Measurements from ENCODE around the gene PPDPF.

Gene PPDPF

DNA sequence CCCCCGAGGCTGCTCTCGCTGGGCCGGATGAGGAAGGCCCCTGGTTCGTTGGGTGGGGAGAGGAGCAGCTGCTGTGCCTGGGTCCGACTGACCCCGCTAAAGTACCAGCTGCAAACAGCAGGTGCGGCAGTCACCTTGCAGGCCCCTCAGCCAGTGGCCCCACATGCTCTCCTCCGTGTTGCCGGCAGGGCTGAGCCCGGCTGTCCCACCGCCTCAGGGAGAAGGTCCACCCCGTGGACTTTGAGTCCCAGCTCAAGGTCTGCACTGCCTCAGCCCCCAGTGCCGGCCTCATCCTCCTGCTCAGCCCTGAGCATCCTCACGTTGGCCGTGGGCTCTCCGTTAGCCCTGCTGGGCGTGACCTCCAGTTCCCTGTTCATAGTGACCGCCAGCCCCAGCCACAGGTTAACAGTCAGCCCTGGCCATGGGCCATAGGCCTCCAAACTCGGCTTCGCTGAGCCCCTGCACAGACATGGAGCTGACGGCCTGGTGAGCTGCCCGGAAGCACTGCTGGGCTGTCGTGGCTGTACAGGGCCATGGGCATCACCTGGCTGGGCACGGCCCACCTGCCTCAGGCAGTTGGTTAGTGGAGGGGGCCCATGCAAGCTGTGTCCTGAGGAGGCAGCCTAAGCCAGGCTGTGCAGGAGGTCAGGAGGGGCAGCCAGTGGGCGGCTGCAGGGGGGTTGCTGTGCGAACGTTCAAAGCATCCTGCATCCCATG is 23.8 kb downstream of the PPDPF start:
- H3K4me1 ChIP-seq (ENCODE audit: control insufficient read depth in 1 of 2, insufficient read depth in 2 of 2, low read length in 2 of 2): peaks cover 0 to 18% of the 10 kb centered on the region in 2 donors
- H3K4me3 ChIP-seq (ENCODE audit: low read depth in 1 of 2, low read length in 2 of 2): no peak overlapping the region
- H3K36me3 ChIP-seq (ENCODE audit: control insufficient read depth in 1 of 2, insufficient read depth in 2 of 2, low read length in 2 of 2): no peaks in the 10 kb centered on the region
- H3K27ac ChIP-seq (ENCODE audit: low read depth, low read length): no peak overlapping the region
- H3K9me3 ChIP-seq (ENCODE audit: control insufficient read depth in 1 of 2, low read length in 2 of 2): no peaks in the 10 kb centered on the region
- no peak overlapping the region for H3K9ac ChIP-seq (ENCODE audit: low read depth in 1 of 2, low read length in 2 of 2)
- peaks cover 33 to 40% of the 10 kb centered on the region in 2 donors for H3K27me3 ChIP-seq (ENCODE audit: control insufficient read depth in 1 of 2, insufficient read depth in 2 of 2, low read length in 2 of 2)

DNA sequence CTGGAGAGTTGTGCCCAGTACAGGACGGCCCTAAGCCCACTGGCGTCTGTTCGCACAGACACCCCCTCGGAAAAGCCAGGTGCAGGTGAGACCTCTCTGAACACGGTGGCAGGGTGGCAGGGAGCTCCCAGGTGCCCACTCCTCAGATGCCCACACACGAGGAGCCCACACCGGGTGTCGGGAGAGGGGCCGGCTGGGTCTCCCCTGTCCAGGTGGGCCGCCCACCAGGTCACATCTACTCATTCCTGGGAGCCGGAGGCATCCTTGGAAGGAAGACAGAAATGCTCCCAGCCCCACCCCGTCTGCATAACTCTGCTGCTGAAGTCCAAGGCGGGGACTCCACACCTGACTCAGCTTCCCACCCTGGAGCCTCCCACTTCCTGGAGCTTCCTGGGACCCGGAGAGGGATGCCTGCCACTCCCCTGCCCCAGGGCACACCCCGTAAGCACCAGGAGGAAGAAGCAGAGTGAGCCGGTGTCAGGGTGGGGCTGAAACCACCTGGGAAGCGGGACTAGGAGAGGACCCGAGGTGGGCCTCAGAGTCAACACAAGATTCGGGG is 24.5 kb downstream of the PPDPF start:
- Histone ChIP-seq H3K9ac (ENCODE audit: low read depth in 1 of 2, low read length in 2 of 2) (no peak overlapping the region), H3K4me3 (ENCODE audit: low read depth in 1 of 2, low read length in 2 of 2) (no peak overlapping the region), H3K27ac (ENCODE audit: low read depth, low read length) (no peak overlapping the region), H3K27me3 (ENCODE audit: control insufficient read depth in 1 of 2, insufficient read depth in 2 of 2, low read length in 2 of 2) (peaks cover 39 to 43% of the 10 kb centered on the region in 2 donors), H3K9me3 (ENCODE audit: control insufficient read depth in 1 of 2, low read length in 2 of 2) (no peaks in the 10 kb centered on the region), H3K4me1 (ENCODE audit: control insufficient read depth in 1 of 2, insufficient read depth in 2 of 2, low read length in 2 of 2) (peaks cover 0 to 18% of the 10 kb centered on the region in 2 donors), H3K36me3 (ENCODE audit: control insufficient read depth in 1 of 2, insufficient read depth in 2 of 2, low read length in 2 of 2) (no peaks in the 10 kb centered on the region)

DNA sequence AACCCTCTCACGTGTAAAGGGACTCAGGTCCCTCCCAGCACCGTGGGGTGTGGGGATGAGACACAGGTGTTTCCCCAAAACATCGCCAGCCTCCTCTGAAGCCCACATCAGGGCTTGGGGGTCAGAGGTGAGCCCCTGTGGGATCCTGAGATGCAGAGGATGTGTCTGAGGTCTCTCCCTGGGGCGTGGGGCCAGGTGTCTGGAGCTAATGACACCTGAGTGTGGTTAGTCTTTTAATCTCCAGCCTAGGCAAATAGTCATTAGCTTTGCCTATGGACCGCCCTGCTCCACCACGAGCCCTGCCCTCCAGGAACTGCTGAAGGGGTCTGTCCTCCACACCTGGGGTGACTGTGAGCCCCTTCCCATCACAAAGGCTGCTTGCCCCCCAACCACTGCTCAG is 25.2 kb downstream of the PPDPF start:
- no peaks in the 10 kb centered on the region for H3K9me3 ChIP-seq (ENCODE audit: control insufficient read depth in 1 of 2, low read length in 2 of 2)
- no peak overlapping the region for H3K9ac ChIP-seq (ENCODE audit: low read depth in 1 of 2, low read length in 2 of 2)
- H3K27me3 ChIP-seq (ENCODE audit: control insufficient read depth in 1 of 2, insufficient read depth in 2 of 2, low read length in 2 of 2): peaks cover 40 to 43% of the 10 kb centered on the region in 2 donors
- peaks cover 0 to 18% of the 10 kb centered on the region in 2 donors for H3K4me1 ChIP-seq (ENCODE audit: control insufficient read depth in 1 of 2, insufficient read depth in 2 of 2, low read length in 2 of 2)
- no peak overlapping the region for H3K4me3 ChIP-seq (ENCODE audit: low read depth in 1 of 2, low read length in 2 of 2)
- H3K36me3 ChIP-seq (ENCODE audit: control insufficient read depth in 1 of 2, insufficient read depth in 2 of 2, low read length in 2 of 2): no peaks in the 10 kb centered on the region
- H3K27ac ChIP-seq (ENCODE audit: low read depth, low read length): no peak overlapping the region

DNA sequence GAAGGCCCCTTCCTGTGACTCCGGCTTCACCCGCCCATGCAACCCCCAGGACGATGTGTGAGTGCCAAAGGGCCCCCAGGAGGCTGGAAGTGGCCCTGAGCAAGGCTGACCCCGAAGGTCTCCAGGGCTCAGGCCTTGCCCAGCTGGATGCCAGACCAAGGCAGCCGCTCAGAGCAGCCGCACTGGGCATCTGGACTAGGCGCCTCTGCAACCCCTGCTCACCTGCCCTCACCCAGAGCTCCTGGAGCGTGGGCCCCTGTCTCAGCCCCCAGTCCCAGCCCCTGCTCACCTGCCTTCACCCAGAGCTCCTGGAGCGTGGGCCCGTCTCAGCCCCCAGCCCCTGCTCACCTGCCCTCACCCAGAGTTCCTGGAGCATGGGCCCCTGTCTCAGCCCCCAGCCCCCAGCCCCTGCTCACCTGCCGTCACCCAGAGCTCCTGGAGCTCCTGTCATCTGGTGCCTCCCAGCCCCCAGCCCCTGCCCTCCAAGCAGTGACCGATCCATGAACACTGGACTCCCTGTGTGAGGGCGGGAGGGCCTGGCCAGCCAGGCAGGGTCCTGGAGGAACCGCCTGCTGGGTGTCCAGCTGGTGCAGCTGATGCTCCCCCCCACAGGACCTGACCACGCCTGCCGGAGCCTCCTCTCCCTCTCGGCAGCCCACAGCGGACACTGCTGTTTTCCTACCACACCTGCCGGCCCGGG is 25.8 kb downstream of the PPDPF start:
- no peaks in the 10 kb centered on the region for H3K36me3 ChIP-seq (ENCODE audit: control insufficient read depth in 1 of 2, insufficient read depth in 2 of 2, low read length in 2 of 2)
- no peak overlapping the region for H3K27ac ChIP-seq (ENCODE audit: low read depth, low read length)
- no peak overlapping the region for H3K9ac ChIP-seq (ENCODE audit: low read depth in 1 of 2, low read length in 2 of 2)
- H3K4me1 ChIP-seq (ENCODE audit: control insufficient read depth in 1 of 2, insufficient read depth in 2 of 2, low read length in 2 of 2): peaks cover 0 to 18% of the 10 kb centered on the region in 2 donors
- H3K9me3 ChIP-seq (ENCODE audit: control insufficient read depth in 1 of 2, low read length in 2 of 2): no peaks in the 10 kb centered on the region
- peaks cover 40 to 43% of the 10 kb centered on the region in 2 donors for H3K27me3 ChIP-seq (ENCODE audit: control insufficient read depth in 1 of 2, insufficient read depth in 2 of 2, low read length in 2 of 2)
- H3K4me3 ChIP-seq (ENCODE audit: low read depth in 1 of 2, low read length in 2 of 2): no peak overlapping the region

DNA sequence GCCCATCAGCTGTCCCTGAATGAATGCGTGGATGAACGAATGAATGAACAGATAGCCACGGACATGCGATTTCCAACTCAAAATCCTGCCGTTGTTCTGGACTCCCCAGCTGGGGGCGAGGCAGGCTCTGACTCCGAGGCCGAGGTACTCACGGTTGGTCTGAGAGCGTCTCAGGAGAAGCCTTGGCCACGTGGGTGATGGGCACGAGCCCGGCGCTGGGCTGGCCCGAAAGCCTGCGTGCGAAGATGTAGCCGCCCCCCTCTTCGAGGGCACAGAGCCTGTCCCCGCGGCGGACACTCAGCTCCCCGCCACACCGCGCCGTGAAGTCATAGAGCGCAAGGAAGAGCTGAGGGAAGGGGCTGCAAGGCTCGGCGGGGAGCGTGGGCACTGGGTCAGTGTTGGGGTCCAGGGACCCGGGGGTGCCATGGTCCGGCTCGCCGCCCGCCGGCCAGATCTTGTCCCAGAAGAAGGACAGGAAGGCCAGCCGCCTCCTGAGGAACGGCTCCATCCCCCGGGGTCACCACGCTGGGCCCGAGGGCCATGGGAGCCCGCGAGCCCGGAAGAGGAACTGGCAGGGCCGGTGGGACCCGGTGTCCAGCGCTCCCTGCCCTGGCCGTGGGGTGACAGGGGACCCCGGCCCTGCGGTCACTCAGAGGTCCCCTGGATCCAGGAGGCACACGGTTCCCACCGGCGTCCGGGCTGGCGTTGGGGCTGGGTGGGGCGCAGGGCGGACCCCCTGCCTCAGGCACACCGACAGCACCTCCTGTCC is 26.6 kb downstream of the PPDPF start:
- Histone ChIP-seq H3K4me1 (ENCODE audit: control insufficient read depth in 1 of 2, insufficient read depth in 2 of 2, low read length in 2 of 2) (peaks cover 0 to 18% of the 10 kb centered on the region in 2 donors), H3K9me3 (ENCODE audit: control insufficient read depth in 1 of 2, low read length in 2 of 2) (no peaks in the 10 kb centered on the region), H3K27me3 (ENCODE audit: control insufficient read depth in 1 of 2, insufficient read depth in 2 of 2, low read length in 2 of 2) (peaks cover 40 to 43% of the 10 kb centered on the region in 2 donors), H3K9ac (ENCODE audit: low read depth in 1 of 2, low read length in 2 of 2) (no peak overlapping the region), H3K4me3 (ENCODE audit: low read depth in 1 of 2, low read length in 2 of 2) (no peak overlapping the region), H3K36me3 (ENCODE audit: control insufficient read depth in 1 of 2, insufficient read depth in 2 of 2, low read length in 2 of 2) (no peaks in the 10 kb centered on the region), H3K27ac (ENCODE audit: low read depth, low read length) (no peak overlapping the region)

DNA sequence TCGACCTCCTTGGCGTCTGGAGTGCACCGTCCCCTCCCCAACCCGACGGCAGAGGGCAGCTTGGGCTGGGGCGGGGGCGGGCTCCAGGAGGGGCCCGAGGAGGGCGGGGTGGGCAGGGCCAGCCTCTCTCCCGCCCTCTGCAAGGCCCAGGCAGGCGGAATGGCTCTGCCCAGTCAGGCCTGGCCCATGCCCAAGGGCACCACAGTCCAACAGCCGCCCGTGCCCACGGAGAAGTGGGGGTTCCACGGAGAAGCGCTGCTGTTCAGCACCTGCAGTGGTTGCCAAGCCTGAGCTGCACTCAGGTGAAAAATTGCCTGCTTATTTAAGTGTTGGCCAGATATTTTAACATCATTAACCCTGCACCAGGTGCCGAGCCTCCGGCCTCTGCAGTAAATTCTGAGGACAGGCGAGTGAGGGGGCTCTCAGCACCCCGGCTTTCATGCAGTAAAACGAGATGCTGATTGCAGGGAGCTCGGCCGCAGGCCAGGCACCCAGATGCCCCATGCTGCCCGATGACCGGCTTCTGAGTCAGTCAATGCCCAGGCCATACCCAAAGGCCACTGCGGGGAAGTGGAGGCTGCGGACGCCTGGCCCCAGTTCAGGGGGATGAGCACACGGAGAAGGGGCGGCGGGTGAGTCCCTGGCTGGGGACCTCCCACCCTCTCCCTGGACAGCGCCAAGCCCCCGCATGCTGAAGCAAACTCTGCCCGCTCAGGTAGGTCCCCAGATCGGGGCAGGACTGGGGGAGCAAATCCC is 27.3 kb downstream of the PPDPF start, which contains the start of gene SRMS:
Gene SRMS, minus strand, starts transcription at position 25 of the 756 bp plus-strand sequence. CDS start 286 bp downstream, outside the sequence.
- H3K9ac ChIP-seq (ENCODE audit: low read depth in 1 of 2, low read length in 2 of 2): no peak within 1 kb of the TSS
- no peak within 1 kb of the TSS for H3K27ac ChIP-seq (ENCODE audit: low read depth, low read length)
- H3K4me3 ChIP-seq (ENCODE audit: low read depth in 1 of 2, low read length in 2 of 2): no peak within 1 kb of the TSS
- no peaks in the 10 kb centered on the region for H3K36me3 ChIP-seq (ENCODE audit: control insufficient read depth in 1 of 2, insufficient read depth in 2 of 2, low read length in 2 of 2)
- no peaks in the 10 kb centered on the region for H3K9me3 ChIP-seq (ENCODE audit: control insufficient read depth in 1 of 2, low read length in 2 of 2)
- peaks cover 40 to 43% of the 10 kb centered on the region in 2 donors for H3K27me3 ChIP-seq (ENCODE audit: control insufficient read depth in 1 of 2, insufficient read depth in 2 of 2, low read length in 2 of 2)
- peaks cover 0 to 23% of the 10 kb centered on the region in 2 donors for H3K4me1 ChIP-seq (ENCODE audit: control insufficient read depth in 1 of 2, insufficient read depth in 2 of 2, low read length in 2 of 2)

DNA sequence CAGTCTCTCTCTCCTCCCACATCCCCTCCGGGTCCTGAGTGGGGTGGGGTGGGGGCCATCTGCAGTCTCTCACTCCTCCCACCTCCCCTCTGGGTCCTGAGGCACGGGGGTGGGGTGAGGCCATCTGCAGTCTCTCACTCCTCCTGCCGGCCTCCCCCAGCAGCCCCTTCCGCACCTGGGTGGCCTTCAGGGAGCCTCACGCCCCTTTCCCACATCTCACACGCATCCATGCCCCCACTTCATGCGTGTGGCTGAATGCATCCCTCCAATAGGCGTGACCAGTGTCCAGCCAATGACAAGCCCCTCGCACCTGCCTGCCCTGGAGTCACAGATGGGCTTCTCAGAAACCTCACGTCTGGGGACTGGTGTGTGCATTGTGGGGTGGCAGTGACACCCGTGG is 28.0 kb downstream of the PPDPF start:
- no peaks in the 10 kb centered on the region for H3K36me3 ChIP-seq (ENCODE audit: control insufficient read depth in 1 of 2, insufficient read depth in 2 of 2, low read length in 2 of 2)
- H3K9me3 ChIP-seq (ENCODE audit: control insufficient read depth in 1 of 2, low read length in 2 of 2): no peaks in the 10 kb centered on the region
- H3K27ac ChIP-seq (ENCODE audit: low read depth, low read length): no peak overlapping the region
- H3K27me3 ChIP-seq (ENCODE audit: control insufficient read depth in 1 of 2, insufficient read depth in 2 of 2, low read length in 2 of 2): peaks cover 40 to 43% of the 10 kb centered on the region in 2 donors
- H3K4me3 ChIP-seq (ENCODE audit: low read depth in 1 of 2, low read length in 2 of 2): no peak overlapping the region
- peaks cover 0 to 23% of the 10 kb centered on the region in 2 donors for H3K4me1 ChIP-seq (ENCODE audit: control insufficient read depth in 1 of 2, insufficient read depth in 2 of 2, low read length in 2 of 2)
- no peak overlapping the region for H3K9ac ChIP-seq (ENCODE audit: low read depth in 1 of 2, low read length in 2 of 2)

DNA sequence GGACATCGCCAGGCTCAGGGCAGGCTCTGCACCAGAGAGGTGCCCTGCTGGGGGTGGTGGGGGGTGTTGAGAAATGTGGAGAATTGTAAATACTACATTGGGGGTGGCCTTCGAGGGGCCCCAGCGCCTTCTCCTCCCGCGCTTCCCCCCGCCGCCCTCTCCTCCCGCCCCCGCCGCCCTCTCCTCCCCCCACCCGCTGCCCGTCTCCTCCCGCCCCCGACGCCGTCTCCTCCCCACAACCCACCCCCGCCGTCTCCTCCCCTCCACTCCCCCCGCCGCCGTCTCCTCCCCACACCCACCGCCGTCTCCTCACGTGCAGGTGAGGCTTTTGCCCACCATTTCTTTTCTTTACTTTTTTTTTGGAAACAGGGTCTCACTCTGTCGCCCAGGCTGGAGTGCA is 28.5 kb downstream of the PPDPF start:
- H3K9ac ChIP-seq (ENCODE audit: low read depth in 1 of 2, low read length in 2 of 2): no peak overlapping the region
- H3K9me3 ChIP-seq (ENCODE audit: control insufficient read depth in 1 of 2, low read length in 2 of 2): no peaks in the 10 kb centered on the region
- peaks cover 37 to 40% of the 10 kb centered on the region in 2 donors for H3K27me3 ChIP-seq (ENCODE audit: control insufficient read depth in 1 of 2, insufficient read depth in 2 of 2, low read length in 2 of 2)
- H3K4me1 ChIP-seq (ENCODE audit: control insufficient read depth in 1 of 2, insufficient read depth in 2 of 2, low read length in 2 of 2): peaks cover 0 to 23% of the 10 kb centered on the region in 2 donors
- H3K36me3 ChIP-seq (ENCODE audit: control insufficient read depth in 1 of 2, insufficient read depth in 2 of 2, low read length in 2 of 2): no peaks in the 10 kb centered on the region
- no peak overlapping the region for H3K27ac ChIP-seq (ENCODE audit: low read depth, low read length)
- no peak overlapping the region for H3K4me3 ChIP-seq (ENCODE audit: low read depth in 1 of 2, low read length in 2 of 2)

DNA sequence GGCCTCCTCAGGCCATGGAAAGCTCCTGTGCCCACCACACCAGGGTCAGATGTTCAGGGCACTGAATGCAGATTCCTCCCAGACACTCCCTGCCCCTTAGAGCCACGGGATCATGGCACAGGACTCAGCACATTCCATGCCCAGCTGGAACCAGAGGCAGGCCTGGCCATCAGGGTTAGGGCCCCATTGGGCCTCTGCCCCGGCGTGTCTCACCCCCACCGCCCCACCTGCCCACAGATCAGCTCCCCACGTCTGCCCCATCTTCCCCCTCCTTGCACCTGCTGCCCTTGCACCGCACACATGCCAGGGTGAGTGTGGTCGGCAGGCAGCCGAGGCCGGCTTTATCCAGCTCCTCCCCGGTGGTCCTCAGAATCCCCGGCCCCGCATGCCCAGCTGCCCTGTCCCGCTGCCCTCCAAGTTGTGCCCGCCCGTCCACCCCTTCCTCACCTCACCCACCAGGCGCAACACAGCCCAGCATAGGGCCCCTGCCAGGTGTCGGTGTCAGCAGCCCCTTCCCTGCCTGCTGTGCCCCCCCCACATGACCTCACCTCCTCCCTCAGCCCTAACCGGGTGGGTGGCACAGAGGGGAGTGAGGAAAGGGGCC is 29.2 kb downstream of the PPDPF start:
- H3K27ac ChIP-seq (ENCODE audit: low read depth, low read length): no peak overlapping the region
- no peaks in the 10 kb centered on the region for H3K9me3 ChIP-seq (ENCODE audit: control insufficient read depth in 1 of 2, low read length in 2 of 2)
- H3K36me3 ChIP-seq (ENCODE audit: control insufficient read depth in 1 of 2, insufficient read depth in 2 of 2, low read length in 2 of 2): no peaks in the 10 kb centered on the region
- H3K4me3 ChIP-seq (ENCODE audit: low read depth in 1 of 2, low read length in 2 of 2): no peak overlapping the region
- H3K4me1 ChIP-seq (ENCODE audit: control insufficient read depth in 1 of 2, insufficient read depth in 2 of 2, low read length in 2 of 2): peaks cover 4 to 20% of the 10 kb centered on the region in 2 donors
- H3K9ac ChIP-seq (ENCODE audit: low read depth in 1 of 2, low read length in 2 of 2): no peak overlapping the region
- peaks cover 33% of the 10 kb centered on the region in 2 donors for H3K27me3 ChIP-seq (ENCODE audit: control insufficient read depth in 1 of 2, insufficient read depth in 2 of 2, low read length in 2 of 2)

Data from duodenal mucosa (tissue), 2 donors.